ENCODE data around the gene NRG2. TPM values are rescaled to one million over a fixed set of nuclear protein-coding genes. Genes with fewer than 3 reads are reported as not detected.

Gene NRG2
- total RNA-seq, 4 donors from 2014 or later, result 1.1 to 2.9 (median 1.8) TPM

- no peaks in the 10 kb centered on the region for H3K4me1 ChIP-seq
- TF ChIP-seq POLR2A (IDR thresholded peaks at IDR 0.05) (no peak), CTCF (IDR thresholded peaks at IDR 0.05) (no peak)
- 90% methylated on average over 6 of the region's 6 CpGs for WGBS, 2 donors
- DNase-seq, result no peak
- no peaks in the 10 kb centered on the region for H3K36me3 ChIP-seq
- no peak overlapping the region for H3K27ac ChIP-seq
- no peak overlapping the region for H3K4me3 ChIP-seq (replicated peaks in 1 of 3)
- intact Hi-C loops (cut with DNase I), result no loop called here
- no peaks in the 10 kb centered on the region for H3K9me3 ChIP-seq
- no peaks in the 10 kb centered on the region for H3K27me3 ChIP-seq
These were observed 145.8 kb downstream of the NRG2 start for GRCh38 chr5:139897342-139897741.

- H3K27ac ChIP-seq, result no peak overlapping the region
- no peaks in the 10 kb centered on the region for H3K27me3 ChIP-seq
- TF ChIP-seq CTCF (IDR thresholded peaks at IDR 0.05), result no peak
- TF ChIP-seq POLR2A (IDR thresholded peaks at IDR 0.05), result no peak
- intact Hi-C loops (cut with DNase I), result no loop called here
- H3K36me3 ChIP-seq, result no peaks in the 10 kb centered on the region
- 88 to 90% methylated on average over 4 of the region's 4 CpGs for WGBS, 2 donors
- DNase-seq, result no peak
- H3K4me1 ChIP-seq, result no peaks in the 10 kb centered on the region
- no peak overlapping the region for H3K4me3 ChIP-seq (replicated peaks in 1 of 3)
- H3K9me3 ChIP-seq, result no peaks in the 10 kb centered on the region
These were observed 146.4 kb downstream of the NRG2 start for GRCh38 chr5:139896718-139897117.

GRCh38 chr5:139895647-139896046, 147.5 kb downstream of the NRG2 start:
- intact Hi-C loops (cut with DNase I), result no loop called here
- H3K27me3 ChIP-seq, result no peaks in the 10 kb centered on the region
- no peaks in the 10 kb centered on the region for H3K9me3 ChIP-seq
- H3K4me1 ChIP-seq, result no peaks in the 10 kb centered on the region
- H3K4me3 ChIP-seq (replicated peaks in 1 of 3), result no peak overlapping the region
- no peaks in the 10 kb centered on the region for H3K36me3 ChIP-seq
- no peak for TF ChIP-seq POLR2A (IDR thresholded peaks at IDR 0.05)
- no peak for TF ChIP-seq CTCF (IDR thresholded peaks at IDR 0.05)
- H3K27ac ChIP-seq, result no peak overlapping the region
- 83 to 88% methylated on average over 2 of the region's 2 CpGs for WGBS, 2 donors
- DNase-seq, result no peak

GRCh38 chr5:139895046-139895445, 148.1 kb downstream of the NRG2 start:
- Histone ChIP-seq H3K27ac (no peak overlapping the region), H3K4me3 (replicated peaks in 1 of 3) (no peak overlapping the region), H3K9me3 (no peaks in the 10 kb centered on the region), H3K27me3 (no peaks in the 10 kb centered on the region), H3K36me3 (no peaks in the 10 kb centered on the region), H3K4me1 (no peaks in the 10 kb centered on the region)
- no peak for DNase-seq
- no peak for TF ChIP-seq POLR2A (IDR thresholded peaks at IDR 0.05)
- no peak for TF ChIP-seq CTCF (IDR thresholded peaks at IDR 0.05)
- intact Hi-C loops (cut with DNase I), result no loop called here
- WGBS, 2 donors, result 94 to 100% methylated on average over 1 to 3 of the region's 5 CpGs

DNA sequence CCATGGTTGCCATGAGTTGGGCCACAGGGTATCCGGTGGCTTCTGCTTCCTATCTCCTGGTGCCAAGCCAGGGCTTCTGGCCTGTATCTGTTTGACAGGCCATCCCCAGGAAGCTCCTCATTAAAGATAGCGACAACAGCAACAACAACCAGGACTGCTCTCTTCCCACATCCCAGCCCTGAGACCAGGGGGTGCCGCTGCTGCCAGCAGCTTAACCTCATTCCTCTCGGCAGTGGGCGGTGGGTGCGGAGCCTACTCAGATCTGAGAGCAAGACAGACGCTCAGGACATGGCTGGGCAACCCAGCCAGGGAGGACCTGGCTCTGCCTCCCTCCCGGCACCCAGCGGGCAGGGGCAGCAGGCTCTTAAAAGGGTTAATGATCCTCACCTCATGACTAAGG, 149.2 kb downstream of the NRG2 start:
- Histone ChIP-seq H3K9me3 (no peaks in the 10 kb centered on the region), H3K4me1 (no peaks in the 10 kb centered on the region), H3K27ac (no peak overlapping the region), H3K36me3 (no peaks in the 10 kb centered on the region), H3K27me3 (no peaks in the 10 kb centered on the region), H3K4me3 (replicated peaks in 1 of 3) (no peak overlapping the region)
- no peak for TF ChIP-seq CTCF (IDR thresholded peaks at IDR 0.05)
- no peak for TF ChIP-seq POLR2A (IDR thresholded peaks at IDR 0.05)
- 83 to 92% methylated on average over 5 to 7 of the region's 9 CpGs for WGBS, 2 donors
- no peak for DNase-seq
- intact Hi-C loops (cut with DNase I), result no loop called here

All from thyroid gland (tissue), 4 donors.